Kidney epithelial cell (primary cell): ENCODE results near the gene TMED10. TPM values are rescaled to one million over a fixed set of nuclear protein-coding genes. Genes with fewer than 3 reads are reported as not detected.

ENCODE experiments used
- DNase-seq: peaks from one replicate; pipeline ENCODE4 v3.0.0-alpha.2; 2010; ENCODE audit warnings: low read depth
- H3K27me3 ChIP-seq: 2 replicates; pipeline ENCODE4 v1.6.0; 2011; ENCODE audit warnings: low read length; ENCODE audit not compliant: control insufficient read depth, insufficient read depth
- H3K36me3 ChIP-seq: 2 replicates; pipeline ENCODE4 v1.5.1; 2011; ENCODE audit warnings: low read length; ENCODE audit not compliant: control insufficient read depth, insufficient read depth
- H3K4me3 ChIP-seq: 2 replicates; pipeline ENCODE4 v1.5.1; 2011; ENCODE audit warnings: low read depth, mild to moderate bottlenecking, control low read depth, low read length
- CTCF ChIP-seq: IDR thresholded peaks from 2 replicates; pipeline ENCODE4 v1.5.1; 2011; ENCODE audit warnings: mild to moderate bottlenecking, moderate library complexity, low read length, control low read depth, inconsistent platforms; ENCODE audit not compliant: insufficient read depth, poor library complexity, severe bottlenecking
- total RNA-seq: library from RNA; depleted of rRNA; stranded (reverse); fragments of >200 nt; gene quantifications from 2 replicates; pipeline ENCODE4 v1.2.3, GENCODE V29; 2015

Gene TMED10
- total RNA-seq, 1 donor from 2014 or later: 309 TPM

GRCh38 chr14:75094896-75095295, 81.5 kb downstream of the TMED10 start:
- Histone ChIP-seq H3K36me3 (no peaks in the 10 kb centered on the region), H3K27me3 (no peaks in the 10 kb centered on the region), H3K4me3 (no peak overlapping the region)
- no peak for TF ChIP-seq CTCF
- no peak for DNase-seq

GRCh38 chr14:75092698-75093097, 83.7 kb downstream of the TMED10 start:
- H3K4me3 ChIP-seq: no peak overlapping the region
- H3K36me3 ChIP-seq: no peaks in the 10 kb centered on the region
- DNase-seq: no peak
- no peak for TF ChIP-seq CTCF
- no peaks in the 10 kb centered on the region for H3K27me3 ChIP-seq

- no peaks in the 10 kb centered on the region for H3K36me3 ChIP-seq
- DNase-seq: no peak
Observed at GRCh38 chr14:75091251-75091650, 85.2 kb downstream of the TMED10 start.

GRCh38 chr14:75090353-75090752, 86.1 kb downstream of the TMED10 start:
- DNase-seq: no peak
- no peaks in the 10 kb centered on the region for H3K36me3 ChIP-seq
- TF ChIP-seq CTCF: no peak
- no peaks in the 10 kb centered on the region for H3K27me3 ChIP-seq
- H3K4me3 ChIP-seq: no peak overlapping the region

More at GRCh38 chr14:75091251-75091650, 85.2 kb downstream of the TMED10 start:
- Histone ChIP-seq H3K4me3 (no peak overlapping the region), H3K27me3 (no peaks in the 10 kb centered on the region)
- no peak for TF ChIP-seq CTCF

GRCh38 chr14:75088566-75089373, 87.6 kb downstream of the TMED10 start:
- H3K27me3 ChIP-seq: no peaks in the 10 kb centered on the region
- peak; percentile 73 for TF ChIP-seq CTCF
- no peak overlapping the region for H3K4me3 ChIP-seq
- H3K36me3 ChIP-seq: no peaks in the 10 kb centered on the region
- peak; percentile 23 for DNase-seq

GRCh38 chr14:75088153-75088552, 88.3 kb downstream of the TMED10 start:
- Histone ChIP-seq H3K27me3 (no peaks in the 10 kb centered on the region), H3K36me3 (no peaks in the 10 kb centered on the region), H3K4me3 (no peak overlapping the region)
- no peak for TF ChIP-seq CTCF
- DNase-seq: no peak
